Left forelimb (tissue), 1 donor: ENCODE measurements around the gene GAN.
A peak's percentile ranks its signal among the peaks of the same experiment; 100 is the strongest.

Source experiments
- DNase-seq: peaks from one replicate; pipeline ENCODE4 v3.0.0-alpha.2; 2018; ENCODE audit warnings: low spot score

Gene GAN, protein sequence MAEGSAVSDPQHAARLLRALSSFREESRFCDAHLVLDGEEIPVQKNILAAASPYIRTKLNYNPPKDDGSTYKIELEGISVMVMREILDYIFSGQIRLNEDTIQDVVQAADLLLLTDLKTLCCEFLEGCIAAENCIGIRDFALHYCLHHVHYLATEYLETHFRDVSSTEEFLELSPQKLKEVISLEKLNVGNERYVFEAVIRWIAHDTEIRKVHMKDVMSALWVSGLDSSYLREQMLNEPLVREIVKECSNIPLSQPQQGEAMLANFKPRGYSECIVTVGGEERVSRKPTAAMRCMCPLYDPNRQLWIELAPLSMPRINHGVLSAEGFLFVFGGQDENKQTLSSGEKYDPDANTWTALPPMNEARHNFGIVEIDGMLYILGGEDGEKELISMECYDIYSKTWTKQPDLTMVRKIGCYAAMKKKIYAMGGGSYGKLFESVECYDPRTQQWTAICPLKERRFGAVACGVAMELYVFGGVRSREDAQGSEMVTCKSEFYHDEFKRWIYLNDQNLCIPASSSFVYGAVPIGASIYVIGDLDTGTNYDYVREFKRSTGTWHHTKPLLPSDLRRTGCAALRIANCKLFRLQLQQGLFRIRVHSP

DNA sequence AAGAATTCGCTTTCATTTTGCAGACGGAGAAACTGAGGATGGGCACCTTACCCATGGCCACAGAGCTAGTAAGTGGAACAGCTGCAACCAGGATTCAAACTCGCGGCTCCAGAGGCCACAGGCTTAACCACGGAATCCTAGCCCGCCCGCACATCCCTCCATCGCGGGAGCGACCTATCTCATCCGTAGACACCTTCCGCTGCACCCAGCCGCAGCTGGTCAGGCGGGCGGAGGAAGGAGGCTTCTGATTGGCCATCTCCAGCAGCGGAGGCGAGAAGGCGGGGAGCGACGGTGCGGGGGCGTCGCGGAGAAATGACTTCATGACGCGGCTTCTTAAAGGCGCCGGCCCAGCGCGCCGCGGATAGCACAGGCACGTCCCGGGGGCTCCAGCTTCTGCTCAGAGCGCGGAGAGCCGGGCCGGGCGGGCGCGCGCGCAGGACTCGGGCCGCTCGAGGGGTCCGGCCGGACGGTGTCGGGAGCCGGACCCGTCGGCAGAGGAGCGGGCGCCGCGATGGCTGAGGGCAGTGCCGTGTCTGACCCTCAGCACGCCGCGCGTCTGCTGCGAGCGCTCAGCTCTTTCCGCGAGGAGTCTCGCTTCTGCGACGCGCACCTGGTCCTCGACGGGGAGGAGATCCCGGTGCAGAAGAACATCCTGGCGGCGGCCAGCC, at the start of gene GAN:
TSS of gene GAN (plus strand) at position 360 of the 668 bp plus-strand sequence. CDS start at position 512, 152 bp downstream.
- DNase-seq: peak; percentile 96

- no peak for DNase-seq
Measured at GRCh38 chr16:81265052-81265451, 49.7 kb upstream of the GAN start.

- DNase-seq: no peak
Measured at GRCh38 chr16:81265658-81266451, 48.9 kb upstream of the GAN start.

- DNase-seq: no peak
Measured at GRCh38 chr16:81266680-81267095, 48.1 kb upstream of the GAN start.

- DNase-seq: no peak
Measured at GRCh38 chr16:81268509-81268908, 46.3 kb upstream of the GAN start.

GRCh38 chr16:81273223-81273950, 41.4 kb upstream of the GAN start:
- no peak for DNase-seq

DNA sequence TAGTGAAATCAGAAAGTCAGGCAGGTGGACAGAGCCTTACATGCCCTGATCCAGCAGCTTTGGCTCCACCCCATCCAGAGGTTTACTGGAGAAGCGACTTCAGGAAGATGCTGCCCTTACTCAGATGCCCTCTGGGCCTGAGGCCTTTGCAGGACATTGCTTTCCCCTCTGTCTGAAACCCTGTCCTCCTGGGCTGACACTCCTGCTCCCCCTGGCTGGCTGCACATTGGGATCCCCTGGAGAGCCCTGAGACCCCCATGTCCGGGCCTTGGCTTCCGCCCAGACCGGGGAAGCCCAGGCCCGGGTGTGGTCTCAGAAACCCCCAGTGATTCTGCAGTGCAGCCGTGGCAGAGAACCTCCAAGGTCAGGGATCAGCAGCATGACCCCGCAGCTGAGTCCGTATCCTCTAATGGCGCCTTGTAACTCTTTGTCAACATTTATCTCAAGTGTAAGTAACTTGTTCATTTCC, 39.7 kb upstream of the GAN start:
- DNase-seq: no peak

GRCh38 chr16:81275795-81276194, 39.0 kb upstream of the GAN start:
- no peak for DNase-seq

DNA sequence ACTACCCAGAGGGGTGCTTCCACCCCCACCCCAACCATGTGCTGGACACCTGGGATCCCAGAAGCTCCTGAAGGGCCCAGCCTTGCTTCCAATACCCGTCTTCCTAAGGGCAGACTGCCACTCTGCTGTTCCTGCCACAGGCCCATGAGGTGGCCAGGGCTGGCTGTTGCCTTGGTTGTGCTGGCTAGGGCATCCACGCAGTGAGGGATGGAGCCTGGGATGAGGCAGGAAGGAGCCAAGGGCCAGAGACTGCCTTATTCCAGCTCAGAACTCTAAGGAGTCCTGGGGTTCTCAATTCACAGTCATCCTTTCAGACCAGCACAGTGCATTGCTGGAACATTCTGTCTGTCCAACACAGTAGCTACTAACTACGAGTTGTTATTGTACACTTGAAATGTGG, 38.4 kb upstream of the GAN start:
- no peak for DNase-seq

GRCh38 chr16:81277541-81278080, 37.2 kb upstream of the GAN start:
- no peak for DNase-seq

DNA sequence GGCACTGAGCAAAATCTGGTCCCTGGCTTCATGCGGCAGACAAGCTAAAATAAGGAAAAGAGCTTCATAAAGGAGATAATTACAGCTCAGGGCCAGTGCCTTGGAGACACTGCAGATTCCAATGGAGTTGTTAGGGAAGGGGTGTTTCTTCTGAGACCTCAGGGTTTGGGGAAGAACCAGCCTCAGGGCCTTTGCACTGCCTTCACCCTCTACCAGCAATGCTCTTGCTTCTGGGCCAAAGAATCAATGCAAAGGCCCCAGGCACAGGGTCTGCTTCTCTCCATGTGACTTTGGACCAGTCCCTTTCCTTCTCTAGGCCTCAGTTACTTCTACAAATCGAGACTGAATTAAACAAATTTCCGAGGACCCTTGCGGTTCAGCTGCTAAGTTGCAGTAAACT, 36.2 kb upstream of the GAN start:
- DNase-seq: no peak

DNA sequence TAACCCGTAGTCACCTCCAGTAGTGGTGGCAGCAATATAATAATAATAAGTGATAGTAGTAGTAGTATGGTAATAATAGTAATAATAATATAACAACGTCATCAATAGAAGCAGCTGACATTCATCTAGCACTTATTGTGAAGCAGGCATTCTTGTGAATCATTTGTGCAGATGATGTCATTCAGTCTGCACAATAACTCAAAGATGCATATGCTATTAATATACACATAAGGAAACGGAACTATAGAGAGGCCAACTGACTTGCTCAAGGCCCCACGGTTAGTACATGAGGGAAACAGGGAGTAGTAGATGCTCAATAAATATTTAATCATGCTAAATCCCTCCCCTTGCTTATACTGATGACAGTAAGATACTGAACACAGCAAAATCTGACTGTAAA, 35.4 kb upstream of the GAN start:
- DNase-seq: no peak

DNA sequence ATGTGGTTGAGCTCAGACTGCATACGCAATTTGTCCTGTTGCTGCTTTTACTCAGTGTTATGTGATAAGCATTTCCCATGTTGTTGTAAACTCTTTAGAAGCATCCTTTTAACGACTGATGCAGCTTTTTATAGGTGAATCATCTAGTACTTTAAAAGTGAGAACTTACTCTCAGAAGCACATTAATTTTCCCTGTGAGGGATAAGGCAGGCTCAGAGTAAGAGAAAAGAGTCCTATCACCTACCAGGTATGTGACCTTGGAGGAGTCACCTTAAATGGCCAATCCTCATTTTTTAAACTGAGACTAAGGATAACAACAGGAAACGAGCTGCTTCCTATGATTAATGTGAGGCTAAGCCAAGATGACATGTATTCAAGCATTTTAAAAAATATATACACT, 34.4 kb upstream of the GAN start:
- no peak for DNase-seq

GRCh38 chr16:81283044-81283443, 31.7 kb upstream of the GAN start:
- DNase-seq: no peak

- DNase-seq: no peak
Measured at GRCh38 chr16:81284995-81285600, 29.7 kb upstream of the GAN start.

DNA sequence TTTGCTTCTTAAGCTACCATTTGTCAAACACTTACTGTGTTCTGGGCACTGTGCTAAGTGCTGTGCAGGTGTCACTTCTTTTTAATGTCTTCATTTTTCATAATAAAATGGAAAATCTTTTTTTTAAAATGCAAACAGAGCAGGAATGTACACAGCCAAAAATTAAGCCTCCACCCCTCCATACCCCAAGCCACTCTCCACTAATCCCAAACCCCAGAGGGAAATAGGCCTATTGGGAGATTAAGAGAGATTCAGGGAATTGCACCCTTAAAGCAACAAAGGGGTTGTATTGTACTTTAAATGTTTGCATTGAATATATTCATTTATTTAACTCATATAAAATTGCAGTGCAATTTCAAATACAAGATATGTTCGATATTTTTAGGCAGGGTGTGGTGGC, 28.6 kb upstream of the GAN start:
- DNase-seq: no peak

GRCh38 chr16:81291117-81291516, 23.6 kb upstream of the GAN start:
- DNase-seq: no peak

DNA sequence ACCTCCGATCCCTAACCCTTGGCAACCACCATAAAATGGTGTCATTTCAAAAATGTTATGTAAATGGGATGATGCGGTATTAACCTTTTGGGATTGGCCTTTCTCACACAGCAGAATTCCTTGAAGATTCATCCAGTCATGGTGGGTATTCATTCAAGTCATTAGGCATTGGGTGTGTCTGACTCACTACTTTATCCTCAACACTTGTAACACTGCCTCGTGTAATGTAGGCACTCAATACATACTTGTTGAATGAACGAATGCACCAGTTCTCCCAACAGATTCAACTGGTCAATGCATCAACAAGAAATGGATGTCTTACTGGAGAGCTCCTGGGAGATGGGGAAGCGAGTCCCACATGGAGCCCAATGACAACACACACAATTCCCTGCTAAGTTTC, 21.8 kb upstream of the GAN start:
- no peak for DNase-seq

- DNase-seq: no peak
Measured at GRCh38 chr16:81293909-81294802, 20.6 kb upstream of the GAN start.

GRCh38 chr16:81296631-81297030, 18.1 kb upstream of the GAN start:
- DNase-seq: peak; percentile 9
